Mononuclear cell (primary cell): ENCODE results near the gene ITSN1. TPM values are rescaled to one million over a fixed set of nuclear protein-coding genes. Genes with fewer than 3 reads are reported as not detected.
"Not testable (repeated sequence)": the region's sequence is repeated elsewhere in the genome, so short reads cannot be mapped to it uniquely, and the experiment has no call there.

Experiments used
- H3K27me3 ChIP-seq: 2 replicates; pipeline ENCODE4 v1.6.0; 2011; ENCODE audit warnings: low read length, control low read depth; ENCODE audit not compliant: insufficient read depth
- H3K4me1 ChIP-seq: 2 replicates; pipeline ENCODE4 v1.5.1; 2011; ENCODE audit warnings: mild to moderate bottlenecking, low read length, control low read depth; ENCODE audit not compliant: insufficient read depth
- H3K4me3 ChIP-seq: 2 replicates; pipeline ENCODE4 v1.5.1; 2011; ENCODE audit warnings: mild to moderate bottlenecking, low read length, moderate library complexity
- H3K9me3 ChIP-seq: 2 replicates; pipeline ENCODE4 v1.5.1; 2011; ENCODE audit warnings: low read depth, mild to moderate bottlenecking, control low read depth, low read length
- total RNA-seq: library from RNA; depleted of rRNA; stranded (reverse); fragments of >200 nt; gene quantifications from one replicate; pipeline ENCODE4 v1.2.3, GENCODE V29; 2012

Gene ITSN1
- total RNA-seq, 1 donor: 2.1 TPM

DNA sequence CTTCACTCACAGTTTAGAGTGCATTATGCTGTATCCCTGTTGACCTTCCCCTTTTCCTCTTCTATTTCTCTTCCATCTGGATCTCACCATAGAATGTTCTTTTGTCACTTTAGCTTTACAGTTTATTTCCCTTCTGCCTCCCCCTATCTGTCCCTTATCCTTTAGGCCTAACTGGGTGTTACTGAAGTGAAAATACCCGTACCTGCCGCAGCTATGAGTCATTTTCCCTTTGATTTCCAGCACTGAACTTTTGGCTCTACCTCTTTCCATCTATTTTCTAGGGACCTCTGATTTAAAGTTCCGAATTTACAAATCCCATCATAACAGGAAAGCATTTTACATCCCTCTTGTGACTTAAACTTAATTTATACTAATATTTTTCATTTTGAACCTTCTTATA is 19.7 kb downstream of the ITSN1 start:
- H3K27me3 ChIP-seq: no peaks in the 10 kb centered on the region

DNA sequence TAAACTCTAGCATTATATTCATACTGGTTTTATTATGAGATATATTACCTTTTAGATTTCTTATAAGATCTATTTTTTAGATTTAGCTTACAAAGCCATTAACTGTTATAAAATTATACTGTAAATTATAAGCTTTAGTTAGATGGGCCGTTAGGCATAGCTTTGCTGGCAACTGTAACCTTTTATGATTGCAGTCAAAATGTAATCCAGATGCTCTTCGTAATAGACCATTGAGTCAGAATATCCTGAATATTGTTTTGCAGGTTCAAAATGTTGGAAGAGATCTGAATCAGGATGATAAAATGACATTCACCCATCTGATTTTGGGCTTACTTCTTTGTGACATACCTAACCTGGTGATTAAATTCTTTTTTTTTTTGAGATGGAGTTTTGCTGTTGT is 20.9 kb downstream of the ITSN1 start:
- Histone ChIP-seq H3K27me3 (no peaks in the 10 kb centered on the region), H3K4me1 (no peaks in the 10 kb centered on the region), H3K4me3 (no peak overlapping the region), H3K9me3 (no peaks in the 10 kb centered on the region)

More for the DNA sequence above, 19.7 kb downstream of the ITSN1 start:
- Histone ChIP-seq H3K4me1 (peaks cover 7% of the 10 kb centered on the region), H3K4me3 (no peak overlapping the region), H3K9me3 (no peaks in the 10 kb centered on the region)

GRCh38 chr21:33664135-33664534 is 21.8 kb downstream of the ITSN1 start:
- H3K4me1 ChIP-seq: no peaks in the 10 kb centered on the region
- H3K4me3 ChIP-seq: no peak overlapping the region
- no peaks in the 10 kb centered on the region for H3K9me3 ChIP-seq
- H3K27me3 ChIP-seq: no peaks in the 10 kb centered on the region

GRCh38 chr21:33666153-33666552 is 23.9 kb downstream of the ITSN1 start:
- H3K27me3 ChIP-seq: no peaks in the 10 kb centered on the region
- H3K9me3 ChIP-seq: no peaks in the 10 kb centered on the region
- no peaks in the 10 kb centered on the region for H3K4me1 ChIP-seq
- no peak overlapping the region for H3K4me3 ChIP-seq

GRCh38 chr21:33667636-33668035 is 25.3 kb downstream of the ITSN1 start:
- Histone ChIP-seq H3K9me3 (no peaks in the 10 kb centered on the region), H3K27me3 (no peaks in the 10 kb centered on the region), H3K4me3 (no peak overlapping the region), H3K4me1 (no peaks in the 10 kb centered on the region)

GRCh38 chr21:33668180-33668579 is 25.9 kb downstream of the ITSN1 start:
- no peaks in the 10 kb centered on the region for H3K27me3 ChIP-seq
- H3K4me3 ChIP-seq: no peak overlapping the region
- no peaks in the 10 kb centered on the region for H3K9me3 ChIP-seq
- no peaks in the 10 kb centered on the region for H3K4me1 ChIP-seq

DNA sequence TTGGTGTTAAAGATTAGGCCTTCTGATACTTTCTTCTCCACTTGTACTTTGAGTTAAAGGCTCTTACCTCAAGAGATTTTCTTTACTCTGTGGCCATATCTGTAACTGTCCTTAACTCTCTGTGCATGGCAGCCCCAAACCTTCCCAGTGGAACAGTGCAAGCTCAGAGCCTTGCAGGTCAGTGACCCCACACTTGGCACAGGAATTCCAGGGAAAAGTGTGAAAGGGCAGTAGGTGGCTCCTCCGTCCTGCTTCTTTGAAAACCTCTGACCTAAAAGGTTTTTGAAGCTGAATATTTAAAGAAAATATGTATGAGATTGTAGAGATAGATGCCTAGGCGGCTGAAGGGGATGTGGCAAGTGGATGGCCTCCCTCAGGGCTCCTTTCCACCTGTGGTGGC is 26.3 kb downstream of the ITSN1 start:
- H3K4me1 ChIP-seq: no peaks in the 10 kb centered on the region
- no peaks in the 10 kb centered on the region for H3K27me3 ChIP-seq
- H3K4me3 ChIP-seq: no peak overlapping the region
- no peaks in the 10 kb centered on the region for H3K9me3 ChIP-seq

GRCh38 chr21:33670076-33670978 is 28.0 kb downstream of the ITSN1 start:
- Histone ChIP-seq H3K4me1 (no peaks in the 10 kb centered on the region), H3K9me3 (no peaks in the 10 kb centered on the region), H3K27me3 (no peaks in the 10 kb centered on the region), H3K4me3 (no peak overlapping the region)

GRCh38 chr21:33673473-33673872 is 31.2 kb downstream of the ITSN1 start:
- no peaks in the 10 kb centered on the region for H3K4me1 ChIP-seq
- H3K27me3 ChIP-seq: no peaks in the 10 kb centered on the region
- no peaks in the 10 kb centered on the region for H3K9me3 ChIP-seq
- H3K4me3 ChIP-seq: no peak overlapping the region

GRCh38 chr21:33674226-33674625 is 31.9 kb downstream of the ITSN1 start:
- no peak overlapping the region for H3K4me3 ChIP-seq
- no peaks in the 10 kb centered on the region for H3K27me3 ChIP-seq
- H3K4me1 ChIP-seq: no peaks in the 10 kb centered on the region
- no peaks in the 10 kb centered on the region for H3K9me3 ChIP-seq

GRCh38 chr21:33676666-33677065 is 34.4 kb downstream of the ITSN1 start:
- H3K4me3 ChIP-seq, H3K27me3 ChIP-seq, H3K4me1 ChIP-seq, H3K9me3 ChIP-seq: not testable (repeated sequence)

DNA sequence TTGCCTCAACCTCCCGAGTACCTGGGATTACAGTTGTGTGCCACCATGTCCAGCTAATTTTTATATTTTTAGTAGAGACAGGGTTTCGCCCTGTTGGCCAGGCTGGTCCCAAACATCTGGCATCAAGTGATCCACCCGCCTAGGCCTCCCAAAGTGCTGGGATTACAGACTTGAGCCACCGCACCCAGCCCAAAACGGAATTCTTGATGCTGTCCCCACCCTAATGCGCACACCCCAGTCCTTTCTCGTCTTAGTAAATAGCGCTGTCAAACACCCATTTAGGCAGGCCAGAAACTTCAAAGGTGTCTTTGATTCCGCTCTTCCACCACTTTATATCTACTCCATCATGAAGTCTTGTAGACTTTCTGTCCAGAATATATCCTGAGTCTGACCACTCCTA is 35.1 kb downstream of the ITSN1 start:
- Histone ChIP-seq H3K27me3 (no peaks in the 10 kb centered on the region), H3K9me3 (no peaks in the 10 kb centered on the region), H3K4me1 (no peaks in the 10 kb centered on the region), H3K4me3 (no peak overlapping the region)

- no peak overlapping the region for H3K4me3 ChIP-seq
- no peaks in the 10 kb centered on the region for H3K4me1 ChIP-seq
- H3K9me3 ChIP-seq: no peaks in the 10 kb centered on the region
- H3K27me3 ChIP-seq: peaks cover 3% of the 10 kb centered on the region
Observed at GRCh38 chr21:33680870-33681269, 38.6 kb downstream of the ITSN1 start.

- Histone ChIP-seq H3K27me3 (peaks cover 3% of the 10 kb centered on the region), H3K9me3 (no peaks in the 10 kb centered on the region), H3K4me3 (no peak overlapping the region), H3K4me1 (no peaks in the 10 kb centered on the region)
Observed at GRCh38 chr21:33682992-33683627, 40.8 kb downstream of the ITSN1 start.

DNA sequence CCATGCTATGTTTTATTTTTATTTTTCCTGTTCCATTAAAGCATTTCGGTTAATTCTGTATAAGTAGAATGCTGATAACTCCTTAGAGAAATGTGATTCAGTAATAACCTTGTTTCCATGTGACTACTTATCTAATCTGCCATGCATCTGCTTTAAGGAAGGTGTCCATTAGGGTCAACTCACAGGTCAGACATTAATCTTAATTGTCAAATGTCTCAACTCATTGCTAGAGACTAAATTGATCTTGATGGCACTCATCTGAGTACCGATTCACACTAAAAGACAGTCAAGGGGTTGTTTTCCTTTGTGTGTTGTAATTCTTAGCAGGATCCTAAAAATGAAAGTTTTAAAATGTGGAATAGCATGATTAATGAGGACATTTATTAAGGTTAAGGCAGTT is 41.8 kb downstream of the ITSN1 start:
- no peaks in the 10 kb centered on the region for H3K9me3 ChIP-seq
- no peaks in the 10 kb centered on the region for H3K4me1 ChIP-seq
- H3K27me3 ChIP-seq: peaks cover 3% of the 10 kb centered on the region
- H3K4me3 ChIP-seq: no peak overlapping the region
